Midbrain (tissue), 1 donor: ENCODE measurements around the gene ADGRA3.

Experiments
- DNase-seq: peaks from one replicate; lab custom pipeline; 2025; lab: John Stamatoyannopoulos, UW

Gene ADGRA3

GRCh38 chr4:22508376-22508775 is 7.5 kb downstream of the ADGRA3 start:
- DNase-seq = no peak

GRCh38 chr4:22504922-22505321 is 10.9 kb downstream of the ADGRA3 start:
- no peak for DNase-seq

- no peak for DNase-seq
Measured at GRCh38 chr4:22504447-22504846, 11.4 kb downstream of the ADGRA3 start.

- no peak for DNase-seq
Measured at GRCh38 chr4:22502895-22503814, 12.7 kb downstream of the ADGRA3 start.

GRCh38 chr4:22501715-22502095 is 14.2 kb downstream of the ADGRA3 start:
- DNase-seq = no peak

GRCh38 chr4:22500831-22501714 is 14.8 kb downstream of the ADGRA3 start:
- no peak for DNase-seq

- DNase-seq = no peak
Measured at GRCh38 chr4:22500128-22500611, 15.7 kb downstream of the ADGRA3 start.

- no peak for DNase-seq
Measured at GRCh38 chr4:22498866-22499265, 17.0 kb downstream of the ADGRA3 start.

- no peak for DNase-seq
Measured at GRCh38 chr4:22496165-22496813, 19.6 kb downstream of the ADGRA3 start.

- DNase-seq = no peak
Measured at GRCh38 chr4:22493523-22493922, 22.3 kb downstream of the ADGRA3 start.

- DNase-seq = no peak
Measured at GRCh38 chr4:22492987-22493386, 22.9 kb downstream of the ADGRA3 start.

- no peak for DNase-seq
Measured at GRCh38 chr4:22491939-22492338, 23.9 kb downstream of the ADGRA3 start.

- no peak for DNase-seq
Measured at GRCh38 chr4:22490718-22491315, 25.0 kb downstream of the ADGRA3 start.

- DNase-seq = no peak
Measured at GRCh38 chr4:22488106-22488505, 27.8 kb downstream of the ADGRA3 start.

- no peak for DNase-seq
Measured at GRCh38 chr4:22487328-22487727, 28.5 kb downstream of the ADGRA3 start.

- no peak for DNase-seq
Measured at GRCh38 chr4:22486276-22486675, 29.6 kb downstream of the ADGRA3 start.

GRCh38 chr4:22485737-22486136 is 30.1 kb downstream of the ADGRA3 start:
- no peak for DNase-seq

GRCh38 chr4:22483551-22483981 is 32.3 kb downstream of the ADGRA3 start:
- no peak for DNase-seq

- no peak for DNase-seq
Measured at GRCh38 chr4:22482250-22483127, 33.4 kb downstream of the ADGRA3 start.

- DNase-seq = no peak
Measured at GRCh38 chr4:22480675-22481327, 35.1 kb downstream of the ADGRA3 start.
